HFF-Myc (cell line): ENCODE measurements around the gene KRT34.

Experiments used
- DNase-seq: peaks from one replicate; pipeline ENCODE4 v3.0.0-alpha.2; 2011; ENCODE audit warnings: low read depth; ENCODE audit errors: extremely low read depth
- H3K4me3 ChIP-seq: replicated peaks from 2 replicates; pipeline ENCODE4 v1.5.1; 2011; ENCODE audit warnings: low read depth, mild to moderate bottlenecking, control low read depth, low read length
- TF ChIP-seq, protein P1 (sequence below): IDR thresholded peaks from 2 replicates; pipeline ENCODE4 v1.5.1; 2012; ENCODE audit warnings: mild to moderate bottlenecking, low read depth, low read length, control low read depth; ENCODE audit errors: missing control alignments

The KRT34 gene

DNA sequence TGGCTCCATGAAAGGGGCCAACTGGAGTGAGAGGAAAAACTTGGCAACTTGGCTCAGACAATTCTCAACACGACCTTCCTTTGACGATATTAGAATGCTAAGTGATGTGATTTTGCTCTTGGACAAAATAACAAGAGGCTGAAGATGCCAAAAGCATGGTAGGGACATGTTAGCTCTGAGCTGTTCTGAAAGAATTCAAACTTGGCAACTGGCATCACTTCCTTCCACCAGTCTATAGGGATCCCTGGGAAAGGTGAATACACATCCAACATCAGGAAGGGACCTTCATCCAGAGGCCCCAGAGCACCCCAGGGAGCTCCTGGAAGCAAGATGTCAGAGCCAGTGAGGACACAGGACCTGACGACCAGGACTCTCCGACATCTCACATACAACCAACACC, 38.0 kb upstream of the KRT34 start:
- TF ChIP-seq, protein P1, sequence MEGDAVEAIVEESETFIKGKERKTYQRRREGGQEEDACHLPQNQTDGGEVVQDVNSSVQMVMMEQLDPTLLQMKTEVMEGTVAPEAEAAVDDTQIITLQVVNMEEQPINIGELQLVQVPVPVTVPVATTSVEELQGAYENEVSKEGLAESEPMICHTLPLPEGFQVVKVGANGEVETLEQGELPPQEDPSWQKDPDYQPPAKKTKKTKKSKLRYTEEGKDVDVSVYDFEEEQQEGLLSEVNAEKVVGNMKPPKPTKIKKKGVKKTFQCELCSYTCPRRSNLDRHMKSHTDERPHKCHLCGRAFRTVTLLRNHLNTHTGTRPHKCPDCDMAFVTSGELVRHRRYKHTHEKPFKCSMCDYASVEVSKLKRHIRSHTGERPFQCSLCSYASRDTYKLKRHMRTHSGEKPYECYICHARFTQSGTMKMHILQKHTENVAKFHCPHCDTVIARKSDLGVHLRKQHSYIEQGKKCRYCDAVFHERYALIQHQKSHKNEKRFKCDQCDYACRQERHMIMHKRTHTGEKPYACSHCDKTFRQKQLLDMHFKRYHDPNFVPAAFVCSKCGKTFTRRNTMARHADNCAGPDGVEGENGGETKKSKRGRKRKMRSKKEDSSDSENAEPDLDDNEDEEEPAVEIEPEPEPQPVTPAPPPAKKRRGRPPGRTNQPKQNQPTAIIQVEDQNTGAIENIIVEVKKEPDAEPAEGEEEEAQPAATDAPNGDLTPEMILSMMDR, result no peak

DNA sequence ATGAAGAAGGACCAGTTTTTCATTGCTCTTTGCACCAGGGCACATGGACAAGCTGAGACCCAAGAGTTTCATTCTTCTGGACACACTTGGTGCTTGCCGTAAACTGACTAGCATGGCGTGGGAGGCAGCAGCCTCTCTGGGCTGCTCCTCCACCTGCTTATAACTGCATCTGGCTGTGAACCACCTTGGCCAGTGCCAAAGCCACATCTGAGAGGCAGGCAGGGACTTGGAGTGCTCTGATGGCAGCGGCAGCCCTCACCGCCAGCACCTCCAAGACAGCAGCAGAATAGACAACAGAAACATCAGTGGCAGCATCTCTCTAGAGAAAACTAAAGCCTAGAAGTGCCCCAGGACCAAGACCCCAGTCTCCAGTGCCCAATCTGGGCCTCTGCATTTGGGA, 37.6 kb upstream of the KRT34 start:
- no peak overlapping the region for H3K4me3 ChIP-seq
- DNase-seq, result no peak
- TF ChIP-seq, protein P1, result no peak

More for the DNA sequence above, 38.0 kb upstream of the KRT34 start:
- DNase-seq, result no peak
- H3K4me3 ChIP-seq, result no peak overlapping the region

DNA sequence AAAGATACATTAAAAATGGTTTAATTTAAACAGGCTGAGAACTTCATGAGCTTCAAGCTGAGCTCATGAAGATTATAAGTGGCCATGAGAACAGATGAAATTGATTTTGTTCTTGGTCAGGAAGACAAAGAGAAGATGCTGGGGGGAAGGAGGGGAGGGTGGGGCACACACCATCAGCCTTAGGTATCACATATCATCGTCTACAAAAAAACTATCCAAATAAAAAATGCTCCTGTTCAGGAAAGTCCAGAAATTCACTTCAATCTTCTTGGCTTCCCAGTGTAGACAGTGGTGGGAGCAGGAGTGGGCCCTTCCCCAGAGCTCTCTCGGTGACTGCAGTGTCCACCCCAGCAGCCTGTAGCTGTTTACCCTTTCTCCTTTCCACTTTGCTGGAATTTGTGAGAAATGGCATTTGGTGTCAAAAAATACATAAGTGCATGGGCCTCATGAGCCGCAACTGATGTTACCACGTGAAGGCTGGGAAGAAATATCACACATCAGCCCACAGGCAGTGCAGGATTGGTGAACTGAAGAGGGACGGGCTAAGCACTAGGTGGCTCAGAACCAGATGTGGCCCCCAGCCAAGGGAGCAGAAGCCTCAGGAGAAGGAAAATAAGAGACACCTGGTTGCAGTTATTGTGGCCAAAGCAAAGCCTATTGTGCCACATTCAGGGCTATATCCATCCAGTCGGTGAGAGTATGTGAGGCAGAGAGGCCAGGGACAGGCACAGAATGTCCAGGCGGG, 36.2 kb upstream of the KRT34 start:
- DNase-seq, result no peak
- no peak overlapping the region for H3K4me3 ChIP-seq
- TF ChIP-seq, protein P1, result no peak

- H3K4me3 ChIP-seq, result no peak overlapping the region
- DNase-seq, result no peak
- TF ChIP-seq, protein P1, result peak; percentile 54
Observed at GRCh38 chr17:41417576-41418015, 35.5 kb upstream of the KRT34 start.

DNA sequence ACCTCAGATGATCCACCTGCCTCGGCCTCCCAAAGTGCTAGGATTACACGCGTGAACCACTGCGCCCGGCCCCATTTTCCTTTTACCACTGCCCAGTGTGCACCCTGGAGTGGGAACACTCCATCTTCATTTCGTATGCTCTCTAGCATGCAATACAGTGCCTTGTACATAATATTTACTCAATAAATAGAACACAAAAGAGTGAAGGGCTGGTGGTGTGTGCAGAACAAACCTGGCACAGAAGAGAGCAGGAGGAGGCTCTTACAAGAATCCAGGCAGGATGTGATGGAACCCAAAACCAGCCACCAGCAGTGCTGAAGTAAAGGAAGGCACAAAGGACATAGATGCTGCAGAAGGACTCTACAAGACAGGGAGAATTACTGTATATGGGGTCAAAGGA, 35.0 kb upstream of the KRT34 start:
- TF ChIP-seq, protein P1, result no peak
- H3K4me3 ChIP-seq, result no peak overlapping the region

GRCh38 chr17:41416479-41416878, 34.4 kb upstream of the KRT34 start:
- TF ChIP-seq, protein P1, result no peak
- H3K4me3 ChIP-seq, result no peak overlapping the region
- no peak for DNase-seq

More for the DNA sequence above, 35.0 kb upstream of the KRT34 start:
- DNase-seq, result no peak

GRCh38 chr17:41415833-41416335, 33.8 kb upstream of the KRT34 start:
- no peak for DNase-seq
- TF ChIP-seq, protein P1, result no peak

More at GRCh38 chr17:41415833-41416335, 33.8 kb upstream of the KRT34 start:
- H3K4me3 ChIP-seq, result no peak overlapping the region
